ENCODE results near the gene FTCD.

Gene FTCD

DNA sequence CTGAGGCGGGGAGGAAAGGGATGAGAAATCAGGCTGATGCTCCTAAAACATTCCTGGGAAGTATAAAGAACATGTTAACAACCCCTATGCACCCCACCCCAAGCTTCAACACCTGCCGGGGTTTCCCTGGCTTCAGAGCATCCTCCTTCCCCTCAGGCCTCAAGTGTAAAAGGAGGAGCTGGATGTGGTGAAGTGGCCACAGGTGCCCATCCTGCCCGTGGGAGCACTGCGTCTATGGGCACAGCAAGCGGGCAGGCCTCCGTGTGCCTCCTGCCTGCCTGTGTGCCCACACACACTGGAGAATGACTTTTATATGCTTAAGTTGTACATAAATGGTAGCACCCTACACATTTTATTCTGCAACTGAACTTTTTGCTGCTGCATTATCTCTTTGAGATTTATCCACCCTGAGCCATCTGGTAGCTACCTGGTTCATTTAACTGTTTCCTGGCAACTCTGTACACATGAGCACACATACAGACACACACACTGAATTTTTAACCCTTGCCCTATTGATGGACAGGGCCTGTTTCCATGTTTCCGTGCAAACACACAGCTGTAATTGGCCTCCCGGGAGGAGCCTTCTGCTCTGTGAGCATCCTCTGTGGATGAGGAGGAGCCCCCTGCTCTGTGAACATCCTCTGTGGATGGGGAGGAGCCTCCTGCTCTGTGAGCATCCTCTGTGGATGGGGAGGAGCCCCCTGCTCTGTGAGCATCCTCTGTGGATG is 13.4 kb upstream of the FTCD start:
- DNase-seq = no peak

DNA sequence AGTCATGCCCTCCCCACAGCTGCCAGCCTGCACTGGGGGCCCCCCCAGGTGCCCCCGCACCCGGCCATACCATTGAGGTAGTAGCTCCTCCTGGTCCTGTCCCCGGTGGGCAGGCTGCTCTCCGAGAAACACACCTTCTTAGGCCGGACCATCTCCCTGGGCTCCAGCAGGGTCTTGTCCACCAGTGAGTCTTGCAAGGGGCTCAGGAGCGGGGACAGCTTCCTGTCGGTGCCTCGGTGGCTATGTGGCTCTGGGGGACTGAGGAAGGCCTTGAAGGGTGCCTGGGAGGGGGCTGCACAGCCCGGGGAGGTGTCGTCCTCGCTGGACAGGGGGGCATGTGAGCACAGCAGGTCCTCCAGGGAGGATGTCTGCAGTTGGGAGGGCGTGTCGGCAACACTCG is 12.9 kb upstream of the FTCD start:
- DNase-seq = no peak

DNA sequence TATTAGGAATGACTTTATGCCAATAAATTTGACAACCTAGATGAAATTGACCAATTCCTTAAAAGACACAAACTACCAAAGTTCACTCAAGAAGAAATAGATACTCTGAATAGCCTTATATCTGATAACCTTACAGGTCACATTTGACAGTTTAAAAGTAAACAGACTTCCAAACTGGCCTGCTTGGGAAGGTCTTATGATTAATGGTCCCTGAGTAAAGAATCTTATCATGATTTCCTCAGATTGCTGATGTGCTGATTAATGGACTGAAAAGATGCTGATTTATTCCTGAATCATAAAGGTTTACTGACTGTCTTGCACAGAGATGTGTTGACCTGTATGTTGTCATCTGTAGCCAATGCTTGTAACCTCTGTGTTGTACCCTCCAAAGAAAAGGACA is 9.7 kb upstream of the FTCD start:
- DNase-seq = no peak

DNA sequence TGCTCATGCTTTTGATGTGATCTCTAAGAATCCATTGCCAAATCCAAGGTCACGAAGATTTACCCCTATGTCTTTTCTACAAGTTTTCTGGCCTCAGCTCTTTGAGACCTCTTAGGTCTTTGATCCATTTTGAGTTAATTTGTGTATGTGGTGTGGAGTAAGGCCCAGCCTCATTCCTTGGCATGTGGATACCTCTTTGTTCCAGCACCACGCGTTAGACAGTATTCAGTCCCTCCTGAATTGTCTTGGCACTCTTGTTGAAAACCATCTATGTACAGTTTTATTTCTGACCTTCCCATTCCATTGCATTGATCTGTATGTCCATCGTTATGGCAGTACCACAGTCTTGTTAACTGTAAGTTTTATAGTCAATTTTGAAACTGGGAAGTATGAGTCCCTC is 8.0 kb upstream of the FTCD start:
- no peak for DNase-seq

DNA sequence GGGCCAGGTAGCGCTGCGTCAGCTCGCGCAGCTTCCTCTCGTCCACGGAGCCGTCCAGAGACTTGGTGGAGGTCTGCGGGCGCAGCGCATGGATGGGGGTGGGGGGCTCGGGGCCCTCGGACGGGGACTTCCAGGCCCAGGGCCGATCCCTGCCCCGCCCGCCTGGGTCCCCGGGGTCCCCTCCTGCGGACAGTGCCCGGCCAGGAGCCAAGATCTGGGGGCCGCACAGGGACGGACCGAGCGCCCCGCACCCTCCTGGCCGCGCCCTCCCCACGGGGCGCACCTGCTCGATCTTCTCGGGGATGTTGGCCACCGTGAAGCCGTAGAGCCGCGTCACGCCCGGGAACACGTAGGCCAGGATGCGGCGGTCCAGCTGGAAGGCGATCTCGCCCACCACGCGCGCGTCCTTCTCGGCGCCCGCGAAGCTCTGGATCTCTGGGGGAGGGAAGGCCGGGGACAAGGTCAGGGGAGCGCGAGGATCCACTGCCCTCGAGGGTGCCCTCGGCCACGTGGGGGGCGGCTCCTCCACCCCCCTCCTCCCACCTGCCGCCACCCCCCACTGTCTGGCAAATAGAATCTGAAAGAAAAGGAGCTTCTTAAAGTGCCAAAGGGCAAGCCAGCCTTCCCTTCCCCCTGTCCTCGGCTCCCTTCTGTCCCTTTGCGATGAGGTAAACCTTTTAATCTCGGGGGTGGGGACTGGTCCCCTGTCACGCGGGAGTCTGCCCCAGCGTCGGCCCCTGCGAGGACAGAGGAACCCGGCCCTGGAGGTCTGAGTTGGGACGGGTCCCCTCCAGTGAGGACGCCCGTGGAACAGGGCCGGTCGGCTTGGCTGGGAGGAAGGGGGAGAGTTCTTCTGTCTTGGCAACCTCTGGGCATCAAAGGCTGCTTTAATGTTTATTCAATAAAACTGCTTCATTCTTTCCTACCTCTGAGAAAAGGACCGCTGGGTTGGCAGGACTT is 6.5 kb upstream of the FTCD start:
- no peak for DNase-seq

DNA sequence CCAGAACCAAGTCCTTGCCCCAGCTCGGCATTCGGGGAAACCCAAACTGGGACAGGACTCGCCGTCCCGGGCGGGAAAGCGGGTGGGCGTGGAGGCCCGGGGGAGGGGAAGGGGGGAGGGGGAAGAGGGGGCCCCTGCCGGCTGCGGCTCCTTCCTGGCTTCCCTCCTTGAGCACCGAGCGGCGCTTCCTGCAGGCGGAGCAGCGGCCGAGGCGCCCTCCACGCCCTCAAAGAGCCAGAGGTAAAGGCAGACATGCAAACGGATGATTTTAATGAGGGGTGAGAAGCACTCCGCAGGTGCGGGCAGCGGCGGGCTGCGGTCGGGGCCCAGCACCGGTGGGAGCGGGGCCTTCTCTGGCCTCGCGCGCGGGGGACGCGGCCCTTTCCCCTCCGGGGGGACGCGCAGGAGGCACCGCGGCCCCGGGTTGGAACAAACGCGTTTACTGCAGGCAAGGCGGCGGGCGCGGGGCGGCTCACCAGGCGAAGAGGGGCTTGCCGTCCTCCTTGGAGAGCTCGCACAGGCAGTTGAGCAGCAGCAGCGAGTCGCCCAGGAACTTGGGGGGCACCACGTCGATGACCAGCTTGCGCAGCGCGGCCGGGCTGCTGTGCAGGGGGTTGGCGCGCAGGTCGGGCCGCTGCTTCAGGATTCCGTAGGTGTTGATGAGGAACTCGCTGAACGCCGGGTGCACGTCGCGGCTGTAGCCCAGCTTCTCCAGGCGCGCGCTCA is 5.7 kb upstream of the FTCD start:
- DNase-seq = no peak

DNA sequence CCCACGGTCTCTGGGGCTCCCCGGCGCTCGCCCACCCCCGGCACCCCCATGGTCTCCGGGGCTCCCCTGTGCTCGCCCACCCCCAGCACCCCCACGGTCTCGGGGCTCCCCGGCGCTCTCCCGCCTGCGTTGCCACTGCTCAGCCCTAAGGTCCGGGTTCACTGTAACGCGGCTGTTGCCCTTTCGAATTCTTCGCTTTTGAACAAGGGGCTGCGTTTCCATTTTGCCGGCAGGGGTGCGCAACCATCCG is 5.2 kb upstream of the FTCD start:
- DNase-seq = no peak

DNA sequence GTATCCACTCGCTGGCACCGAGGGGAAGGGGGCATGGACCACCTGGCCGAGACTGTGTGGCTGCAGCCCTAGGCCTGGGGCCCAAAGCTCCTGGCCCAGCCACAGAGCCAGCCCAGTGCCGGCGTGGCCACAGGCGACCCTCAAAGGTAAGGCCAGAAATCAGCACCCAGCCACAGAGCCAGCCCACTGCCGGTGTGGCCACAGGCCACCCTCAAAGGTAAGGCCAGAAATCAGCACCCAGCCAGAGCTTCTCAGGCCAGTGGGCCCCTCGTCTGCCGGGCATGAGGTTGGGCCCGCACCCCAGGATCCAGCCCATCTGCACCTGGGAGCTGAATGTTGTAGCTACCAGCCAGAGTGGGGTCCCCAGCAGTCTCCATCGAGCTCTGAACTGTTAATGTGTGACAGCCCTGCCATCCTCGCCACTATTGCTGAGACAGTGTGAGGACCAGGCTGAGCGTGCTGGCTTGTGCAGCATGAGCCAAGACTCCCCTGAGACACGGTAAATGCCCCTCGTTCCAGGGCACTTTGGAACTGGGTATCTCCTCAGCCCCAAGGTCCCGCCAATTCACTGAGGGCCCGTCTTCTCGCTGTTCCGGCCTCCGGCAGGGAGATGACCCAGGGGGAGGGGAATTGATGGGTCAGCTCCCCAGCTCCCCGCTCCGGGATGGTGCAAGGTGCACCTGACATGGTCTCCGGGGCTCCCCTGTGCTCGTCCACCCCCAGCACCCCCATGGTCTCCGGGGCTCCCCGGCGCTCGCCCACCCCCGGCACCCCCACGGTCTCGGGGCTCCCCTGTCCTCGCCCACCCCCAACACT is 4.7 kb upstream of the FTCD start:
- DNase-seq = no peak

DNA sequence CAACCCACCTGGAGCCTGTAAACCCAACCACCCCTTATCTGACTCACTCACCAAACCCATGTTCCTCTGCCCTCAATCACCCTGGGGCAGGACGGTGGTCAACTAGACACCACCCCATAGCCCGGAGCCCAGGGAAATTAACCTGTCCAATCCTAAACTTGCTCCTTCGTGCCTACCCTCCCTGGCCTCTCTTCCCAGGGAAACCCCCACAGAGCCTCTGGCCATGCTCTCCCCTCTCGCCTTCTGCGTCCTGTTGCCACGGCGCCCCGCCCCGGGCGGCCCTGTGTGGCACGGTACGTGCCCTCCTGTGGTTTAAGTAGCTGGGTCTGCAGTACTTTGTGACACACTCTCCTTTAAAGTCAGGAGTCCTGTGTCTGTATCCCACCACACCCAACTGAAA is 4.0 kb upstream of the FTCD start:
- DNase-seq = no peak

DNA sequence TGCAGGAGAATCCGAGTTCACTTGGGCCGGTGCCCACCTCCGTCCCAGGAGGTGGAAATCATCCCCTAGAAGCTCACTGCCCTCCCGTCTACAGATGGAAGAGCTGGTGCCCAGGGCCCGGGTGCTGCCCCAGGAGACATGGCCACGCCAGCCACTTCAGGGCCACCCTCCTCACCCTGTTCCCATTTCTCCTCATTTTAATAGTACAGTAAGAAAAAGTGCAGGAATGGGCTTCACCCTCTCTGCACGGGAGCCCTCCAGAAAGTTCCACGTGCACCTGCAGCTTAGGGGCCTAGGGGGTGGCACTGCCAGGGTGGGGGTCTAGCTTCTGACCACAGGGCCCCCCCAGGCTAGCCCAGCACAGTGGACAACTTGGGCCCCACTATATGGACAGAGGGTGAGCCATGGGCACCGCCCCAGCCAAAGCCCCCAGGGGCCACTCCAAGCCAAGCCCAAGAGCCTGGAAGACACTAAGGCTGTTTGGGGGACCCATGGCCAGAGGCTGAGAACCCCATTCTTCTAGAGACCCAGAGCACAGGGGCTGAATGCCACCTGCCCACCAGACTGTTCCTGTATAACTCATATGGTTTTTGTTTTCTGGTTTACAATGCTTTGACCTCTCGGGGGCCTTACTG is 3.4 kb upstream of the FTCD start:
- no peak for DNase-seq

DNA sequence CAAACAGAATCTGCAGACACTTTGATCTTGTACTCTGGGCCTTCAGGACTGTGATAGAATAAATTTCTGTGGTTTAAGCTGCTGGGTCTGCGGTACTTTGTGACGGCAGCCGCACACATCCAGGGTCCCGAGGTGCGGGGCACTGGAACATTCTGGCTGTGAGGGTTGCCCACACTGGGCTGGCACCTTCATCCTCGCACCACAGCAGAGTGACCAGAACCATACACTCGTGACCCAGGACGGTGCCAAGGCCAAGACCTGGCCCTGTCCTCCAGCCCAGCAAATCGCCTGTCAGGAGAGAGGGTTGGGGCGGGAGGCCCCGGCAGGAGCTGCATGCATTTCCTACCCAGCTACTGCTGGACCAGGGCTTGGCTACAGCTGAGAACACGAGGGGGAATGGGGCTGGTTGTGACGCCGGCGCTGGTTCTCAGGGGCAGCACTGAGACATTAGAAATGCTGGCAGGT is 2.6 kb upstream of the FTCD start:
- no peak for DNase-seq

DNA sequence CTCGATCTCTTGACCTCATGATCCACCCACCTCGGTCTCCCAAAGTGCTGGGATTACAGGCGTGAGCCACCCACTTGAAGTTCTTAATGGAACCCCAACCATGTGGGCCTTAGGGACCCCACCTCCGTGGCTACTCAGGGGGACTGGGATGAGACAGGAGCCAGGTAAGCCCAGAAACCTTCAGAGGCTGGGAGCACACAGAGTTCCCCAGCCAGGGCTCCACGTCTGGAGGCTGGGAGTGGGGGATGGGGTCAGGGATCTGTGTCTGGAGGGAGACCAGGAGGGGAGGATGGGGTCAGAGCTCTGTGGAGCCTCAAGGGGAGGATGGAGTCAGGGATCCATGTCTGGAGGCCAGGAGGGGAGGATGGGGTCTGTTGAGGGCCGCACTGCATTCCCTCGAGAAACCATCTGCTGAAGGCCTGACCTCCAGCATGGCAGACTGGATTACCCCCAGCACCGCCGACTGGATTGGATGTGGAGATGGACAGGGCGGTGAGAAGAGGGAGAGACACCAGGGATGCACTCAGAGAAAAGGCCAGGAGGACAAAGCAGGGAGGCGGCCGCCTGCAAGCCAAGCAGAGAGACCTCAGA is 2.1 kb upstream of the FTCD start:
- no peak for DNase-seq

DNA sequence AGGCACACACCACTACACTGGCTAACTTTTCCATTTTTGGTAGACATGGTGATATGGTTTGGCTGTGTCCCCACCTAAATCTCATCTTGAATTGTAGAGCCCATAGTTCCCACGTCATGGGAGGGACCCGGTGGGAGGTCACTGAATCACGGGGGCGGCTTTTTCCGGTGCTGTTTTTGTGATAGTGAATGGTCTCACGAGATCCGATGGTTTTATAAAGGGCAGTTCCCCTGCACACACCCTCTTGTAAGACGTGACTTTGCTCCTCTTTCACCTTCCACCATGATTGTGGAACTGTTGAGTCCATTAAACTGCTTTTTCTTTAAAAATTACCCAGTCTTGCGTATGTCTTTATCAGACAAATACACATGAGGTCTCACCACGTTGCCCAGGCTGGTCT is 1.3 kb upstream of the FTCD start:
- DNase-seq = no peak

DNA sequence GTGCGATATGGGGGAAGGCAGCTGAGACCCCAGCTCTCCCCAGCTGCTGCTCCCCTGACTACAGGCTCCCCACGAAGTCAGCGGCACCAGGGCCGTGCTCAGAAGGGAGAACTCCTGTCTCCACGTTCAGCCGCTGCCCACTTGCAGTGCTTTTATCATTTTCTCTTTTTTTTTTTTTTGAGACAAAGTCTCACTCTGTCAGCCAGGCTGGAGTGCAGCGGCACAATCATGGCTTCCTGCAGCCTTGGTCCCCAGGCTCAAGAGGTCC is 933 bp upstream of the FTCD start:
- DNase-seq = no peak

DNA sequence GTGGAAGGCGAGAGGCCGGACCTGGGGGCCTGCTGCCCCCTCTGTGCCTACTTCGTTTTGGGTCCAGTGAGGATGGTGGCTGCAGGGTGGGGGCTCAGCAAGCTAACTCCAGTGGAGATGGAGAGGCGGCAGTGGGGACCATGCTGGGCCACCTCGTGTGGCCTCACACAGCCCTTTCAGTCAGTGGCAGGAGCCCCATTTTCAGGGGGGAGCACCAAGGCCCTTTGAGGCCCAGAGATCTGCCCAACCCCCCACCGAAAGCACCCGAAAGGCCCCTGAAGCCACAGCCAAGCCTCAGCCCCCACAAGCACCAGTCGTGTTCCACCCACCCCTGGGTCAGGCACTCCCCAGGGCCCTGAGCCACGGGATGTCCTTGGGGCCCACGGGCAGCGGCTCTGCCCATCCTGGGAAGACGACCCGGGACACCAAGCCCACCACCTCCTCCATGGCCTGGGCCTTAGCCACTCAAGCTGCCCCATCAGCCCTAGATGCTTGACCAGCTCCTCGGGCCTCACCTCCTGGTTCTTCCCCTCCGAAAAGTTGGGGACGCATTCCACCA is 345 bp downstream of the FTCD start:
- DNase-seq = no peak

DNA sequence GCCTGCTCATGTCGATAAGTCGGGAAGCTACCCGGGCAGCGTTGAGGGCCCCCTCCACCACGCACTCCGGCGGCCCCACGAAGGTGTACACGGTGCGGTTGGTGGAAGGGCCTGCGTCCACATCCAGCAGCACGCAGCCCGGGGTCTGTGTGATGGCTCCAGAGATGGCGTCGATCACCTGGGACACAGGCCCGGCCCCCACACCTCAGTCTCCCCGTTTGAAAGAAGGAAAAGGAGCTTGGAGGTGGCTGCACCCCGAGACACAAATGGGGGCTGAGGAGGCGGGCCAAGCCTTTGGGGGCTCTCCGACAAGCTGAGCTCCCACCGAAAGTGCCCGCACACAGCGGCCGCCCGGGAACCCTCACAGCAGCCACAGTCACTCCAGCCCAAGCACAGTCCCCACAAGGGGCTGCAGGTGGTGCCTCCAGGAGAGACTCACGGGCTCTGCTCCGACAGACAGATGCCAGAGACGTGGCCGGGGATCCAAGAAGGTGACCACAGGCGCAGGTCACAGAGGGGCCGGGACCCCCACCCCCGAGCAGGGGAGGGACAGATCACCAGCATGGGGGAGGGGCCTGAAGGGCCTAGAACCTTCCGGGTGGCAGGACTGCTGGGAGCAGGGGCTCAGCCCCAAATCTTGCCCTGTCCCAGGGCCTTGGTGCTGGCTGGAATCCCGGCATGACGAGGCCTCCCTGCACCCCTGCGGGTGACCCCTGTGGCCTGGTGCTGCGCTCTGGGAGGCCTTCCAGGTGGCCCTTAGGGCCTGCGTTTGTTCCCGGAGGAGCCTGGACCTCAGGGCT is 1.0 kb downstream of the FTCD start:
- DNase-seq = no peak

DNA sequence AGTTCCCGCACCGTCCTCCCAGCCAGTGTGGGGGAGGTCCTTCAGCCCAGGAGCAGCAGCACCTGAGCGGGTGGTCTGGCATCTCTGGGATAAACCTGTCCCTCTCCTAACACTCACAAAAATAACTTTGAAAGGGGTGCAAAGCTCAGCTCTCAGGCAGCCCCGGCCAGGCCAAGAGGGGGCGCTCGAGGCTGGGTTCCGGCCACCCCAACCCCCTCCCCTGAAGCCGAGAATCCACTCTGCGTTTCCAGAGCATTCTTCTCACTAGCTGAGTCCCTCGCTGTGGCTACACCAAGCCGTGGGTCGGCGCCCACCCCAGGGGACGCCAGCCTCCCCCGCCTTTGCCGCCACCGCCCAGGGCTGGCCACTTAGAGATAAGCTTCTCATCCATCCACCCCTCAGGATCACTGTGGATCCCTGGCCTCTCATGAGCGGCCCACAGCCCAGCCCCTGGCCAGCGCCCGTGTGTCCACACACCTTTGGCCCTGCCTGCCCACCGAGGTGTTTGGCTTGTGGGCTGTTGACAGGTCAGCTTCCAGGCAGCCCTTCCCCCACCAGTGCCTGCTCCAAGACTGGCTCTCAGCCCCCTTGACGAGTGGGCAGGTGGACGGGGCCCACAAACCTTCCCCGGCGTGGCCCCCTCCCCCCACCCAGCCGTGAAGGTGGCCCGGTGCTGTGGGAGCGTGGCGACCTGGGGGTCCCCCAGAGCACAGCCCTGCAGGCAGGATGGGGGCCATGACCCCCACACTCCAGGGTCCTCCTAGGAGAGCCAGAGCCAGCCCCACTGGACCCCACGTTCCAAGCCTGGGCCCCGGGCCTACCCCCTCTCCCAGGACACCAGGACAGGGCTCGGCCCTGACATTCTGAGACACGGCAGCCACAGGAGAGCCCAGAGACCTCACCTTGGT is 1.9 kb downstream of the FTCD start:
- DNase-seq = no peak

DNA sequence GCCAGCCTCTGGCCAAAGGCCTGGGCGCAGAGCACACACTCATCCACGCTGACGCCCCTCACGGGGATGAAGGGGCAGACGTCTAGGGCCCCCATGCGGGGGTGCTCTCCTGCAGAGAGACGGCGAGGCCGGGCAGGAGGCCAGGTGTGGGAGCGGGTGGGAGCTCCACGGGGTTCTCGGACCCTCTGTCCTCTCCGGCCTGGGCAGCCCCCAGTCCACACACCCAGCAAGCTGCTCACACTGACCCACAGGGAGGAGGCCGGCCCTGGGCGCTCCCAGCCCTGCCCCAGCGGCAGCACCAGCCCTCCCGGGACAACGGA is 2.5 kb downstream of the FTCD start:
- DNase-seq = no peak

DNA sequence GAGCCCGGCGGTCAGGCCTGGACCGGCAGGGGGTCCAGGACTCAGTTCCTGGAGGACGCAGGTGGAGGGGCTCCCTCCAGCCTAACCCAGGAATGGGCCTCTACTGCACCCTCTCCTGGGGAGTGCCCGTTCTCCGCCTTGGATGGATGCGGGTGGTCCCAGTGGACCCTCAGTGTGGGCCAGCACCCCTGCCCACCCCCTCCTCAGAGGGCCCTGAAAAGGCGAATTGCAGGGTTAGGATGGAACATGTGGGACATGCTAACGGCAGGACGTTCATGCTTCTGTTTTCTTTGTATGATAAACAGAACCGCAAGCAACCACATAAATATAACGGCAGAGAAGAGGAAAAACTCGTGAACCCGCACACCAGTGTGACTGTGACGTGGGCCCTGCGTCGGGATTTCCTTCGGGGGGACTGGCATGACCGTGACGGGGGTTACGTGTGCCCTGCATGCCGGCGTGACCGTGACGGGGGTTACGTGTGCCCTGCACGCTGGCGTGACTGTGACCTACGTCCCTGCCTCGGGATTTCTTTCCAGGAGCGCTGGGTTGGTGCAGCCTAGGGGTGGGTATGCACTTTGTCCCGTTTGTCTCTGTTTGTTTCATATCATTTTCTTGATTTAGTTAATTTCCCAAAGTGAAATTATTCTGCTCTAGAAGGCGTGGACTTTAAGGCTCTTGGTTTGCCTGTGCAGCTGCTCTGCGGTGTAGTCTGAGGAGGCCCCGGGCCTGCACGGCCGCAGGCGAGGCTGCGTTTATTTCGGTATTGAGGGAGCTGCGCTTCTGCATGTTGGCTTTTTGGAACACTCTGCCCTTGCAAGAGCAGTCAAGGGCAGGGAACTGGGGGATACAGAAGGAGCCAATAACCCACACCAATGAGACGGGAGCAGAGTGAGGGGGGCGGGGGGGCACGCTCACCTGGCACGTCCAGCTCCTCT is 3.1 kb downstream of the FTCD start:
- no peak for DNase-seq

Measured in NK-92 treated with Interleukin-12 subunit alpha and Interleukin-12 subunit beta, amount 100 ng/mL, for 24 hours (cell line).